Stimulated activated CD8-positive, alpha-beta memory T cell treated with anti-CD3 and anti-CD28 coated beads, Interleukin-15, amount 100 ng/mL, for 4 hours (primary cell): ENCODE measurements around the gene CYP4F2.
"Not testable (repeated sequence)": the region's sequence is repeated elsewhere in the genome, so short reads cannot be mapped to it uniquely, and the experiment has no call there.

ENCODE experiments used
- DNase-seq, 2 donors: peaks; one replicate each; pipeline ENCODE4 v3.0.0-alpha.2; 2020; ENCODE audit warnings: low read depth in 2 of 2

The CYP4F2 gene

DNA sequence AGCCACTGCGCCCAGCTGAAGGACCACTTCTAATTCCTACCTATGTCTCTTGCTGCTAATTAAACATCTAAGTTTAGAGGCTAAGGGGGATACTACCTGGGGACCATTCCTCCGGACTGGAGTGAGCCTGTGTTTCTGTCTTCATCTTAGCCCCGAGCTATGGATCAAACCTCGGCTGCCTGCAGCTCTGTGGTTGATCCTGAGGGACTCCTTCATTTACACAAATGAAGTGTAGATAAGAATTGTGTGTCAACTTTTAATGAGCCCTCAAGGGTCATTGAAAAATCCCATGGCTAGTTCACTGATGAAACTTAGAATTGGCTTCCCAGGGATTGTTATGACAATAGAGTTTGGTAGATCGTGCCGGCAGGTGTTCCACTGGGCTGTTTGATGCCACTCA, 51.0 kb downstream of the CYP4F2 start:
- no peak for DNase-seq

DNA sequence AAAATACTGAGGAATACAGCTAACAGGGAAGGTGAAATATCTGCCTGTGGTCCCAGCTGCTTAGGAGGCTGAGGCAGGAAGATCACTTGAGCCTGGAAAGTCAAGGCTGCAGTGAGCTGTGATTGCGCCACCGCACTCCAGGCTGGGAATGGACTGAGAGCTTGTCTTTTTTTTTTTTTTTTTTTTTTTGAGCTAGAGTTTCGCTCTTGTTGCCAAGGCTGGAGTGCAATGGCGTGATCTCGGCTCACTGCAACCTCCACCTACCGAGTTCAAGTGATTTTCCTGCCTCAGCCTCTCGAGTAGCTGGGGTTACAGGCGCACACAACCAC, 54.0 kb downstream of the CYP4F2 start:
- not testable (repeated sequence) for DNase-seq

DNA sequence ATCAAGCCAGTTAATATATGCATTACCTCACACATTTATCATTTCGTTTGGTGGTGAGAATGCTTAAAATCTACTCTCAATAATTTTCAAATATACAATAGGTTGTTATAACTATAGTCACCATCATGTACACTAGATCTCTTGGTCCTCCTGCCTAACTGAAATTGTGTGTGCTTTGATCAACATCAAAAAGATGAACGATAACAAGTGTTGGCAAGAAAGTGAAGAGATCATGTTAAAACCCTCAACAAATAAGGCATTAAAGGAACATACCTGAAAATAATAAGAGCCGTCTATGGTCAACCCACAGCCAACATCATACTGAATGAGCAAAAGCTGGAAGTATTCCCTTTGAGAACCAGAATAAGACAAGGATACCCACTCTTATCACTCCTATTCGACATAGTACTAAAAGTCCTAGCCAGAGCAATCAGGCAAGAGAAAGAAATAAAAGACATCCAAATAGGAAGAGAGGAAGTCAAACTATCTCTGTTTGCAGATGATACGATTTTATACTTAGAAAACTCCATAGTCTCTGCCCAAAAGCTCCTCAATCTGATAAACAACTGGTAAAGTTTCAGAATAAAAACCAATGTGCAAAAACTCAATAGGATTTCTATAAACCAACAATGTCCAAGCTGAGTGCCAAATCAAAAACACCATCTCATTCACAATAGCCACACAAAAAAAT, 54.5 kb downstream of the CYP4F2 start:
- no peak for DNase-seq

DNA sequence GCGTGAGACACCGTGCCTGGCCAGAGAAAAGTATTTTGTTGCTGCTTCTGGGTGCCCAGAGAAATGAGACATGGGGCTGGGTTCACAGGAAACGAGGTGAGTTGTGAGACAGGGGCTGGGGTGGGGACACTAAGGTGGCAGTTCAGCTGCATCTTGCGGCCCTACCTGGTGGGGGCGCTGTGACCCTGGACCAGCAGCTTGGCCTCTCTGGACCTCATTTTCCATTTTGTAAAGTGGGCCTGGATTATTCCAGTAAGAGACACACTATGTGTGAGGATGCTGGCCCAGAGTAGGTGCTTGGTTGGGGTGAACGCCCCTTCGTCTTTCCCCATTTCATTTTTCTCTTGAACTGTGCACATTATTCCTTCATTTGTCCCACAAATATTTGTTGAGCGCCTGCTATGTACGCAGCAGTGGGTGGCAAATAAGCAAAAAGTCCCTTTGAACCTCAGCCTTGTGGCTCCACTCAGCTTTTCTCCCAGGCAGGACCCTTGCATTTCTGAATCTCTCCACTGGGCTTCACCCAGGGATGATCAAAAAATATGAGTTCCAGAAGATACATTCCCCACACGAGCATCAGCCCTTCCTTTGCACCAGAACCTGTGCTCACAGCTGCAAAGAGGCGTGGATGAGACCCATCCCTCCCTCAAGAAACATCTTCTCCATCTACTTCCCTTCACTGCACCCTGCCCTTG, 55.9 kb downstream of the CYP4F2 start:
- DNase-seq: no peak

DNA sequence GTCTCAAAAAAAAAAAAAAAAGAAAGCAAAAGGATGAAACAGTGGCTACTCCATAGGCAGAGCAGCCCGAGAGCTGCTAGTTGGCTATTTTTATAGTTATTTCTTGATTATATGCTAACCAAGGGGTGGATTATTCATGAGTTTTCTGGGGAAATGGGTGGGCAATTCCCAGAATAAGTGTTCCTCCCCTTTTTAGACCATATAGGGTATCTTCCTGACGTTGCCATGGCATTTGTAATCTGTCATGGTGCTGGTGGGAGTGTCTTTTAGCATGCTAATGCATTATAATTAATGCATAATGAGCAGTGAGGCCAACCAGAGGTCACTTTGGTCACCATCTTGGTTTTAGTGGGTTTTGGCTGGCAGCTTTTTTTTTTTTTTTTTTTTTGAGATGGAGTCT, 57.0 kb downstream of the CYP4F2 start:
- DNase-seq: no peak

DNA sequence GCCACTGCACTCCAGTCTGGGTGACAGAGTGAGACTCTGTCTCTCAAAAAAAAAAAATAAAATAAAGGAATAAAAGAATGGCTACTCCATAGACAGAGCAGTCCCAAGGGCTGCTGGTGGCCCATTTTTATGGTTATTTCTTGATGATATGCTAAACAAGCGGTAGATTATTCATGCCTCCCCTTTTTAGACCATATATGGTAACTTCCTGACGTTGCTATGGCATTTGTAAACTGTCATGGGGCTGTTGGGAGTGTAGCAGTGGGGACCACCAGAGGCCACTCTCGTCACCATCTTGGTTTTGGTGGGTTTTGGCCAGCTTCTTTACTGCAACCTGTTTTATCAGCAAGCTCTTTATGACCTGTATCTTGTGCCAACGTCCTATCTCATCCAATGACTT, 58.0 kb downstream of the CYP4F2 start:
- not testable (repeated sequence) for DNase-seq

DNA sequence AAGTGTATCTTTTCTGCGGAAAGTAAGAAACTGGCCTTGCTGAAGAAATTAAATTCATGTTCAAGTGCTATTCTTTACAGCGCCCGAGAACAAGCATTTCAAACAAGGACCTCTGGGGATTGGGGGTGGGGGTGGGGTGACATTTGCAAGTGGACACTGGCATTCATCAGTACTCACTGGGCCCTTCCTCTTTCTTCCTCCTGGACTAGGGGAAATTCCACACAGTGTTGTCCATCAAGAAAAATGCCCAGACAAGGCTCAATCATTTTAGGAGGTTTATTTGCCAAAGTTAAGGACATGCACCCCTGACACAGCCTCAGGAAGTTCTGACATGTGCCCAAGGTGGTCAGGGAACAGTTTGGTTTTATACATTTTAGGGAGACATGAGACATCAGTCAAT, 59.5 kb downstream of the CYP4F2 start:
- no peak for DNase-seq

DNA sequence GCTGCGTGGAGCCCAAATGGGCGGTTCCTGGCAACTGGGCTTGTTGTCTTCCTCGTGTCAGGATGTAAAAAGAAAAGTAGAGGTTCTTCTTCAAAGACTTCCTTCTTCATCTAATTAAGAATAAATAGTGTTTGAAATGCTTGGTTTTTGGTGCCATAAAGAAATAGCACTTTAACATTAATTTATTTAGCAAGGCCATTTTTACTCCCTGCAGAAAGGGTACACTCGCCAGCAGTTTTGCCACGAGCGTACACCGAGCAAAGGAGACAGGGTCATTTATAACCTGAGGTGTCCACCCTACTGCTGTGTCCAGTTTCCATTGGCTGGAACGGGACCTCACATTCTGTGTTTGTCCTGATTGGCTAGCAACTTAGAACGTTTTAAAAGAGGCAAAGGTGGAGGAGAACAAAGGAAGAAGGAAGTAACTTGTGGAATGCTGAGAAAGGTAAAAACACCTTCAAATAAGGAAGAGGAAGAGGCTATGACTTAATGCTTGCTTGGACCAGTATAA, 60.6 kb downstream of the CYP4F2 start:
- no peak for DNase-seq

DNA sequence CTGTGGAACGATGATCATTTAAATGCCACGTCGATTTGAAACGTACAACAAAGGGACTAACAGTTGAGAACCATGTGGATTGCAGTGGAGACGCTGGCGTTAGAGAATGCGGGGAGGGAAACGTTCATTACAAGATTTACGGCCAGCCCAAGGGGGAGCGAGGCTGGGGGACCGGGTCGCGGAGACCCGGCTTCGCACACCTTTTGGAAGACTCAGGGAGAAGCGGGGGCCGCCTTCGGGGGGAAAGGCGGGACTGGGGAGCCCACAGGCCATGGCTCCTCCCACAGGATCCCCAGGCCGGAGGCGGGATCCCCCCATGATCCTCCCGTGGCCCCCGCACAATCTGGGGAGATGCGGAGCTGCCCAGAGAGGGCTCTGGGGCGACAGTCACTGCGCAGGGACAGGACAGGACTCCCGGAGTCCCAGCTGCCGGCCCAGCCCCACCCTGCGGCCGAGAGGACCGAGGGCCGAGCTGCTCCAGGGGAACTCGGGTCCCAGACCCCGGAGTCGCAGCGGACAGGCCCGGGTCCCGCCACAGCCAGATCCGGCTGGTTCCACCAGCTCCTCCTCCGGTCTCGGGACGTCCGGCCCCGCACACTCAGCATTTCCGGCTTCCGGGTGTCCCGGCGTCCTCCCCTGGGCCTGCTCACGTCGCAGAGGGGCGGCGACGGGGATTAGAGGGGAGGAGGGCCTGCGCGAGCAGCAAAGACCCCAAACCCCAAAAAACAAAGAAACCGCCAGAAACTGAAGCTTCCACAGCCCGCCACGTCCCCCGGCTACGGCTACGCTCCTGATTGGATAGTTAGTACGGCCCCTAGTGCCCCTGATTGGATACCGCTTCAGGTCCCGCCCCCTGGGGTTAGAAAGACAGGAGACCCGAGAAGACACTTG, 61.3 kb downstream of the CYP4F2 start:
- peak; percentile 84 to 91 for DNase-seq

DNA sequence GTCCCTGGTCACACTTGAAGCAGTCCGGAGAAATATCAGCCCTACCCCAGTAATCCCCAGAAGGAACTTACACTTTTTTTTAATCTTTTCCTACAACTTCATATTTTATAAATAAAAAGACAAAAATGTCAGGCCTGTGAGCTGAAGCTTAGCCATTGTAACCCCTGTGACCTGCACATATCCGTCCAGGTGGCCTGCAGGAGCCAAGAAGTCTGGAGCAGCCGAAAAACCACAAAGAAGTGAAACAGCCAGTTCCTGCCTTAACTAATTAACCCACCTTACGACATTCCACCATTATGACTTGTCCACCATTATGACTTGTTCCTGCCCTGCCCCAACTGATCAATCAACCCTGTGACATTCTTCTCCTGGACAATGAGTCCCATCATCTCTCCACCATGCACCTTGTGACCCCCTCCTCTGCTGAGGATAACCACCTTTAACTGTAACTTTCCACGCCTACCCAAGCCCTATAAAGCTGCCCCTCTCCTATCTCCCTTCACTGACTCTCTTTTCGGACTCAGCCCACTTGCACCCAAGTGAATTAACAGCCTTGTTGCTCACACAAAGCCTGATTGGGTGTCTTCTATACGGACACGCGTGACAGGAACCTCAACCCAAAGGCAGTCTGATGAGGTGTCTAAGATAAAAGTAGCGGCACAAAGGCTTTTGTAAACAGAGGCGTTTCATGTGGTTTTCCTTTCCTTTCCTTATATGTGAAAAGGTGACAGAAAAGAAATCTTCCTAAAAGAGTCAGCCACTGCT, 62.1 kb downstream of the CYP4F2 start:
- DNase-seq: peak in 1 of 2 donors; percentile 30

DNA sequence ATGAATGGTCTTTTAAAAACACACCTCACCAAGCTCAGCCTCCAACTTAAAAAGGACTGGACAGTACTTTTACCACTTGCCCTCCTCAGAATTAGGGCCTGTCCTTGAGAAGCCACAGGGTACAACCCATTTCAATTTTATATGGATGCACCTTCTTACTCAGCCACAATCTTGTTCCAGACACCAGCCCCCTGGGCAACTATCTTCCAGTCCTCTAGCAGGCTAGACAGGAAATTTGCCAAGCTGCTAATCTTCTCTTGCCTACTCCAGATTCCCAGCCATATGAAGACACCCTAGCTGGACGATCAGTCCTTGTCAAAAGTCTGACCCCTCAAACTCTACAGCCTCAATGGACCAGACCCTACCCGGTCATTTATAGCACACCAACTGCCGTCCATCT, 63.6 kb downstream of the CYP4F2 start:
- not testable (repeated sequence) for DNase-seq

DNA sequence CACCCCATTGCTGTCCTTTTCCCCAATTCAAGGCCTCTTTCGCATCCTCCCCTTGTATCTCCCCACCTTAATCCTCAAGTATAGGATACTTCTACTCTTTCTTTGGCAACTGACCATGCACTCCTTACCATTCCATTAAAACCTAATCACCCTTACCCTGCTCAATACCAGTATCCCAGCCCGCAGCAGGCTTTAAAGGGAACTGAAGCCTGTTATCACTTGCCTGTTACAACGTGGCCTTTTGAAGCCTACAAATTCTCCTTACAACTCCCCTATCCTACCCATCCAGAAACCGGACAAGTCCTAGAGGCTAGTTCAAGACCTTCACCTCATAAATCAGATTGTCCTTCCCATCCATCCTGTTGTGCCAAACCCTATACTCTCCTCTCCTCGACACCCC, 66.2 kb downstream of the CYP4F2 start:
- no peak for DNase-seq

DNA sequence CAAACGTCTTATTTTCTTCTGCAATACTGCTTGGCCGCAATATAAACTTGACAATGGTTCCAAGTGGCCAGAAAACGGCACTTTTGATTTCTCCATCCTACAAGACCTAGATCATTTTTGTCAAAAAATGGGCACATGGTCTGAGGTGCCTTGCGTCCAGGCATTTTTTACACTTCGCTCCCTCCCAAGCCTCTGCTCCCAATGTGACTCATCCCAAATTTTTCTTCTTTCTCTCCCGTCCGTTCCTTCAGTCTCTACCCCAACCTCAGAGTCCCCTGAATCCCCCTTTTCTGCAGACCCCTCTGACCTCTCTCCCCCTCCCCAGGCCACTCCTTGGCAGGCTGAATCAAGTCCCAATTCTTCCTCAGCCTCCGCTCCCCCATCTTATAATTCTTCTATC, 68.1 kb downstream of the CYP4F2 start:
- DNase-seq: no peak

DNA sequence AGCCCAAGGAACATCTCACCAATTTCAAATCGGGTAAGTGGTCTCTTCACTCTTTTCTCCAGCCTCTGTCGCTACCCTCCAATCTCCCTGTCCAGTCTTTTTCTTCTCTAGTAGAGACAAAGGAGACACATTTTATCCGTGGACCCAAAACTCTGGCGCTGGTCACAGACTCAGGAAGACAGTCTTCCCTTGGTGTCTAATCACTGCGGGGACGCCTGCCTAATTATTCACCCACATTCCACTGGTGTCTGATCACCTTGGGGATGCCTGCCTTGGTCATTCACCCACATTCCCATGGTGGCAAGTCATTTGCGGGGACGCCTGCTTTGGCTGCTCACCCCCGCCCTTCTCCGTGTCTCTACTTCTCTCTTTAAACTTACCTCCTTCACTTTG, 68.6 kb downstream of the CYP4F2 start:
- DNase-seq: no peak

DNA sequence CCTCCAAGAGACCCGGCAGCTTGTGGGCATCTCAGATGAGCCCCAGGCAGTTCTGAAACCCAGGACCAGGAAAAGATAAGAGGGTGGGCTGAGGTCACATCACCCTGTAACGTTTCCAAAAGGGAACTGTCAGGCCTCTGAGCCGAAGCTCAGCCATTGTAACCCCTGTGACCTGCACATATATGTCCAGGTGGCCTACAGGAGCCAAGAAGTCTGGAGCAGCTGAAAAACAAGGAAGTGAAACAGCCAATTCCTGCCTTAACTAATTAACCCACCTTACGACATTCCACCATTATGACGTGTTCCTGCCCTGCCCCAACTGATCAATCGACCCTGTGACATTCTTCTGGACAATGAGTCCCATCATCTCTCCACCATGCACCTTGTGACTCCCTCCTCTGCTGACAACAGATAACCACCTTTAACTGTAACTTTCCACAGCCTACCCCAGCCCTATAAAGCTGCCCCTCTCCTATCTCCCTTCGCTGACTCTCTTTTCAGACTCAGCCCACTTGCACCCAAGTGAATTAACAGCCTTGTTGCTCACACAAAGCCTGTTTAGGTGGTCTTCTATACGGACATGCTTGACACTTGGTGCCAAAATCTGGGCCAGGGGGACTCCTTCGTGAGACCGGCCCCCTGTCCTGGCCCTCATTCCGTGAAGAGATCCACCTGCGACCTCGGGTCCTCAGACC, 69.1 kb downstream of the CYP4F2 start:
- DNase-seq: not testable (repeated sequence)

DNA sequence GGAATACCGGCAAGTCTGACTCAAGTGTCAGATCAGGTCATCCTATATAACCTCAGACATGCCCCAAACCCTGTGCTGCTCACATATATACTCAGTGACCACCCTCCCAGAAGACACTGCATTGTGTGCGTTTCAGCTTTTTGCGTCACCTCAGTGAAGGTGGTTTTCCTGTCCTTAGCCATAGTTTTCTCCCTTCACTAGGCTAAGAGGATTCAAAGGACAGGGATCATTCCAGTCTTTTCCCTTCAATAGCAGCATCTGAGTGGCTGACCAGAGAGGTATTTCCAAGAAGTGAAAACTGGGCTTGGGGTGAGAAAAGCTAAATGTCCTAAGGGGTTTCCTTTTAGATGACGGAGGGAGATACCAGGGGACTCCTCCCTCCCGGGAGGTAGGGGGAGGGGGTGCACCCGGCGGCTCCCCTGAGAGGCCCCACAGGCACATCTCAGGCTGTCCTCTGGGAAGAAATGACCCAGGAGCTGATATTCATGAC, 69.7 kb downstream of the CYP4F2 start:
- DNase-seq: no peak
